HG03575 (cell line): ENCODE measurements around the gene CHAD.
"Not testable (repeated sequence)": the region's sequence is repeated elsewhere in the genome, so short reads cannot be mapped to it uniquely, and the experiment has no call there.

Experiments used
- ATAC-seq: cut with Tn5 transposase; IDR thresholded peaks from one replicate; pipeline ENCODE4 v1.9.1; 2021; ENCODE audit not compliant: unreplicated experiment, insufficient number of reproducible peaks, low FRiP score; ENCODE audit errors: extremely low read depth

Gene CHAD

GRCh38 chr17:50440172-50440837 is 28.4 kb downstream of the CHAD start:
- no peak for ATAC-seq

- ATAC-seq, result no peak
These were observed 29.7 kb downstream of the CHAD start for GRCh38 chr17:50439008-50439407.

- no peak for ATAC-seq
These were observed 31.3 kb downstream of the CHAD start for GRCh38 chr17:50437409-50437808.

GRCh38 chr17:50432125-50432762 is 36.4 kb downstream of the CHAD start:
- no peak for ATAC-seq

GRCh38 chr17:50430821-50431618 is 37.7 kb downstream of the CHAD start:
- no peak for ATAC-seq

- ATAC-seq, result no peak
These were observed 38.9 kb downstream of the CHAD start for GRCh38 chr17:50429793-50430192.

- ATAC-seq, result no peak
These were observed 39.8 kb downstream of the CHAD start for GRCh38 chr17:50428831-50429424.

GRCh38 chr17:50428126-50428525 is 40.6 kb downstream of the CHAD start:
- ATAC-seq, result not testable (repeated sequence)

GRCh38 chr17:50426814-50427787 is 41.6 kb downstream of the CHAD start:
- ATAC-seq, result no peak

- no peak for ATAC-seq
These were observed 42.3 kb downstream of the CHAD start for GRCh38 chr17:50426472-50426782.

- ATAC-seq, result no peak
These were observed 42.8 kb downstream of the CHAD start, which contains the start of gene ACSF2 for GRCh38 chr17:50425682-50426471. TSS of gene ACSF2 (plus strand) at chr17:50426218. CDS start at chr17:50426262, 44 bp downstream.

- no peak for ATAC-seq
These were observed 43.5 kb downstream of the CHAD start for GRCh38 chr17:50424996-50425681.

- no peak for ATAC-seq
These were observed 44.3 kb downstream of the CHAD start for GRCh38 chr17:50424246-50424995.

- ATAC-seq, result no peak
These were observed 45.0 kb downstream of the CHAD start for GRCh38 chr17:50423553-50424159.

- no peak for ATAC-seq
These were observed 45.9 kb downstream of the CHAD start for GRCh38 chr17:50422738-50423137.

GRCh38 chr17:50421308-50422051 is 47.2 kb downstream of the CHAD start:
- no peak for ATAC-seq
